Left cardiac atrium (tissue), 4 donors: ENCODE data around the gene HHEX. TPM values are rescaled to one million over a fixed set of nuclear protein-coding genes. Genes with fewer than 3 reads are reported as not detected.

ENCODE experiments used
- ATAC-seq, 2 donors: fragments of 200-7000 bp; cut with Tn5 transposase; one replicate each; pipeline ENCODE4 v1.9.1; 2020; ENCODE audit warnings: mild to moderate bottlenecking in 2 of 2, moderate library complexity in 2 of 2
- DNase-seq: peaks from one replicate; pipeline ENCODE4 v3.0.0-alpha.2; 2020
- intact Hi-C, 2 donors: fragments of 100-400 bp; cut with DNase I; formaldehyde crosslinking; loops; one replicate each; pipeline versions ENCODE4 v1.14.1 to v1.15.1; 2022 to 2023
- total RNA-seq, 2 donors: library from RNA; stranded (reverse); fragmentation: NEBNext Ultra II Directional; extraction: Animal tissue kit (Norgen Biotek cat#: 25700); gene quantifications; one replicate each; pipeline ENCODE4 v1.2.1, GENCODE V29; 2021
- donor health status: DM: no; HTN: yes; CAD: no.
- donor health status: DM: no; HTN: yes; CAD: no; lungs with severe emphysema.
- donor health status: DM: yes; HTN: yes; CAD: no.
- donor health status: Dilated cardiomyopathy.

Gene HHEX
- total RNA-seq, 2 donors from 2014 or later = 3.7 to 9.0 TPM

- intact Hi-C loops = loop anchor here in 1 of 2 donors (10.0 kb wide), 1 partner anchor 123 kb away; no protein-coding TSS in a partner anchor
- DNase-seq (peak; percentile 65), ATAC-seq (peak; percentile 35 to 41)
These were observed 1.9 kb downstream of the HHEX start for GRCh38 chr10:92691591-92692079.

DNA sequence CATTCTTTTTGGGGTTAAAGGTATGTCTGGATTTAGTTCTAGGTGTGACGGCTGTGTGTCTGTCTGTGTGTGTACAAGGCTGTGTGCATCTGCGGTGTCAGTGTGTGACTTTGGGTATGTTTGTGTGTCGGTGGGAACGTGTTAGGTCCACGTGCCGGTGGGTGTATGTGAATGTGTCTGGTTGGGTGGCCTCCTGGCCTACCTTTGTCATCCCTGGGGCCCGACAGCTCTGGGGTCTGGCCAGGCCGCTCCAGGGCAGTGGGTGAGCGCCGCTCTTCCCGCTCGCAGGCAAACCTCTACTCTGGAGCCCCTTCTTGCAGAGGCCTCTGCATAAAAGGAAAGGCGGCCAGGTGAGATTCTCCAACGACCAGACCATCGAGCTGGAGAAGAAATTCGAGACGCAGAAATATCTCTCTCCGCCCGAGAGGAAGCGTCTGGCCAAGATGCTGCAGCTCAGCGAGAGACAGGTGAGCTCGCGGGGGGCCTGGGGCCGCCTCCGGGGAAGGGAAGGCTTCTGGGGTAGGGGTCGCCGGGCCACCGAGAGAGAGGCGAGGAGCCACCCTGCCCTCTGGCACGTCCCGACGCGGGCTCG, 2.4 kb downstream of the HHEX start:
- intact Hi-C loops = loop anchor here in 1 of 2 donors (10.0 kb wide), 1 partner anchor 123 kb away; no protein-coding TSS in a partner anchor
- DNase-seq = no peak
- ATAC-seq = no peak

DNA sequence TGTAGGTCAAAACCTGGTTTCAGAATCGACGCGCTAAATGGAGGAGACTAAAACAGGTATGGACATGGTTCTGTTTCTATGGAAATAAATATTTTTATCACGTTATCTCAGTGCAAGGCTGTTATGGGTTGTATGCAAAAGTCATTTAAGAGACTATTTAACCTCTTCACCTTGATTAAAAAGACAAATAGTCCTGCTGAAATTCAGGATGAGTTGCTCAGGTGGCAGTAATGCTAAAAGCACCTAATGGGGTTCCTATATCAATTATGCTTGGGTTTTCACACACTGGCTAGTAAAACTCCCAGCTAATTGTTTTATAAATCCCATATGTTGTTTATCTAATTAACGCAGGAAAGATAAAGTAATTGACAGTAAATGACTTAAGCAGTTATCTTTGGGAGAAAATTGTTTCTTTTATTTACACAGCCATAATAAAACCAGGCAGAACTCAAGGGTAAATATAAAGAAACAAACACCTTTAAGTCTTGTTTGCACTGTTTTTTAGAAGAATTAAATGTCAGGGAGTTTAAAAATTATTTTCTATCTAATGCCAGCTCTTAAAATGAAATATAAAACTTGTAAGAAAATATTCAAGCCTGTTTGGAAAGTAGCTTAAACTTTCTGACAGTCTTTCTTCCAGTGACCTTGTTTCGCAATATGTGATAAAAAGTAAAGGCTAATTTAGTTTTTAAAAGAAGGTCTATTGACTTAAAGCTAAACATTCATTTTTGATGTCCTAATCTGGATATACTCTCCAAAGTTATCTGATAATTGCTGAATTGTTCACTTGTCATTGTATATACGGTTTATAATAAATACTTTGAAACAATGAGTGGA, 3.2 kb downstream of the HHEX start:
- DNase-seq (no peak), ATAC-seq (no peak)
- intact Hi-C loops = loop anchor here in 1 of 2 donors (10.0 kb wide), 1 partner anchor 122 kb away; no protein-coding TSS in a partner anchor

- intact Hi-C loops = loop anchor here in 1 of 2 donors (10.0 kb wide), 1 partner anchor 121 kb away; no protein-coding TSS in a partner anchor
- no peak for DNase-seq
- ATAC-seq = no peak
These were observed 3.8 kb downstream of the HHEX start for GRCh38 chr10:92693534-92693893.

GRCh38 chr10:92695679-92696605, 6.2 kb downstream of the HHEX start:
- intact Hi-C loops = loop anchor here in 1 of 2 donors (10.0 kb wide), 1 partner anchor 119 kb away; no protein-coding TSS in a partner anchor
- ATAC-seq (peak in 1 of 2 donors; percentile 44), DNase-seq (no peak)

DNA sequence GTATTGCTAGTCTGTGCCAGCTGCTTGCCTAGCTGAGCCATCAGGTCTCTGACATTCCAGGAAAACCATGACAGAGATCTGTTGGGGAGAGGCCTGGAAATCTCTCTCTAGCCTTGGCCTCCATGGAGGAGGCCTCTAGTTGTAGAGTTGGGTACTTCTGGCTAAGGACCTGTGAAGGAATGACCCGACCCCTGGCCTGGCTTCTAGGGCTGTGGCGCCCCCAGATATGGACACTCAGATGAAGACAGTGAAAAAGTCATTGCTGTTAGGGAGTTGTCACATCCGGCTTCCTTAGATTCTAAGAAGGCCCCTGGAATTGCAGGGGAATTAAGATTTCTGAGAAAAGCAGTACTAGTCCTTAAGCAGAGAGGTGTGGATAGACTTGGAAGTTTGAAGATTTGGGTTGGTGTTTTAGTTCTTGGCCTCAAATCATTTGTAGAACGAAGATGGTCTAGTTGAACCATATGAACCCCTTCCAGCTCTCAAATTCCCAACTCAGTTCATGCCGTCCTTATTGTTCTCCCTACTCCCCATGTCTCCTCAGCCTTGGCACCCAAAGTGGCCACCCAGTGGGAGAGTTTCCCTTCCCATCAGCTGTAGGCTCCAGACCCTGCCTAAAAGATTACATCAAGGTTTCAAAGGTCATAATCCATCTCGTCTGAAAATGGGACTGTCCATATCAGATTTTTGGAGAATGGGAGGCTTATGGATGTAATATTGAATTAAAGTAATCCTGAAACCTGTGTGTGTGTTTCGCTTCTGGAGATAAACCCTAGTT, 7.0 kb downstream of the HHEX start:
- intact Hi-C loops = loop anchor here in 1 of 2 donors (10.0 kb wide), 1 partner anchor 118 kb away; no protein-coding TSS in a partner anchor
- DNase-seq (no peak), ATAC-seq (no peak)

DNA sequence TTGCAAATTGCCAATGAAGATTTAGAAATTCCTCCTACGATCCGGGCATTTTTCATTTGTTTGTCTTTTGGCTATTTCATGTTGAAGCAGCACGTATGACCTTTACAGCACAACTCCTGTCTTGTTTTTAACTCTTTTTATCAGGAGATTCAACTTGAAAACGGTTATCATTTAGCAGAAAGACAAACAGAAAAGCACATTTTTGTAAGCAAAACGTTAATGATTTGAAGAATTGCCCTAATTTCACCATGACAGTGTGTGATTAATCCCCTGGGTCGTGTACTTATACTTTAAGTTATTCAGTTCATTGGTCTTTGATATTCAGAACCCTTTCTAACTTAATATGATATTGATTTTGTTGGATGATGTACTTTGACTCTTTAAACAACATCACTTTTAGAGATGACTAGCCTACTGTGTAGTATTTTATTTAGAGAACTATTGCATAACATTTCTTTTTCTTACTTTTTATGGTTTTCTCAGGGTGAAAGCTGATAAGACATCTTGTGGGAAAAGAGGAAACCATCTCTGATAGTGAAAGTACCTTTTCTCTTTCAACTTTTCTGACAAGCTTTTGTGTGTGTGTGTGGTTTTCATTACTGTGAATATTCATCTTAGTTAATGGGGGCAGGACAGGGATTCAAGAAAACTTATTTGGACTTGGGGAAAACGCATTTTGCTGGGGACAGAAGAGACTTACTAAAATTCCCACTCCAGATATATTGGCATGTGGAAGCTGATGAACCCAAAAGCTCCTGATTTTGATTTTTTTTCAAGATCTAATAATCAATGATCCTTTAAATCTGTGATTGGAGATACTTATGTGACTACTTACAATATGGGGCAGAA, 8.1 kb downstream of the HHEX start:
- DNase-seq (no peak), ATAC-seq (no peak)
- intact Hi-C loops = loop anchor here in 1 of 2 donors (10.0 kb wide), 1 partner anchor 117 kb away; no protein-coding TSS in a partner anchor

DNA sequence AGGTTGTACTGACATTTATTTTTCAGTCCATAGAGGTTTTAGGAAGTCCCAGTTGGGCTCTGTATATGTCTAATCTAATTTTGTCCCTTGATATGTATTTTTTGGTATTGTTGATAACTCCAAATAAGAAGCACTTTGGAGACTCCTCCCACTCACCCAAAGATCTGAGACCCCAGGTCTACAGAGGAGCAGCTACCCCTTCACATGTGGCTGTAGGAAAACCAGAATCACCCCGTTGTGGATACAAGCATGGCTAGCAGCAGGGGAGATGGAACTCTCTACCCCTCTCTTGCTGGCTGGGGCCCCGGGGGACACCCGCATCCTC, 9.4 kb downstream of the HHEX start:
- ATAC-seq (peak in 1 of 2 donors; percentile 23), DNase-seq (no peak)
- intact Hi-C loops = loop anchor here in 1 of 2 donors (10.0 kb wide), 1 partner anchor 116 kb away; no protein-coding TSS in a partner anchor

- ATAC-seq (peak; percentile 68), DNase-seq (peak; percentile 55)
- intact Hi-C loops = loop anchor here in 1 of 2 donors (10.0 kb wide), 1 partner anchor 115 kb away; no protein-coding TSS in a partner anchor
These were observed 10.0 kb downstream of the HHEX start for GRCh38 chr10:92699518-92700381.

GRCh38 chr10:92702301-92702916, 12.7 kb downstream of the HHEX start:
- ATAC-seq (no peak), DNase-seq (no peak)
- intact Hi-C loops = no loop called here

DNA sequence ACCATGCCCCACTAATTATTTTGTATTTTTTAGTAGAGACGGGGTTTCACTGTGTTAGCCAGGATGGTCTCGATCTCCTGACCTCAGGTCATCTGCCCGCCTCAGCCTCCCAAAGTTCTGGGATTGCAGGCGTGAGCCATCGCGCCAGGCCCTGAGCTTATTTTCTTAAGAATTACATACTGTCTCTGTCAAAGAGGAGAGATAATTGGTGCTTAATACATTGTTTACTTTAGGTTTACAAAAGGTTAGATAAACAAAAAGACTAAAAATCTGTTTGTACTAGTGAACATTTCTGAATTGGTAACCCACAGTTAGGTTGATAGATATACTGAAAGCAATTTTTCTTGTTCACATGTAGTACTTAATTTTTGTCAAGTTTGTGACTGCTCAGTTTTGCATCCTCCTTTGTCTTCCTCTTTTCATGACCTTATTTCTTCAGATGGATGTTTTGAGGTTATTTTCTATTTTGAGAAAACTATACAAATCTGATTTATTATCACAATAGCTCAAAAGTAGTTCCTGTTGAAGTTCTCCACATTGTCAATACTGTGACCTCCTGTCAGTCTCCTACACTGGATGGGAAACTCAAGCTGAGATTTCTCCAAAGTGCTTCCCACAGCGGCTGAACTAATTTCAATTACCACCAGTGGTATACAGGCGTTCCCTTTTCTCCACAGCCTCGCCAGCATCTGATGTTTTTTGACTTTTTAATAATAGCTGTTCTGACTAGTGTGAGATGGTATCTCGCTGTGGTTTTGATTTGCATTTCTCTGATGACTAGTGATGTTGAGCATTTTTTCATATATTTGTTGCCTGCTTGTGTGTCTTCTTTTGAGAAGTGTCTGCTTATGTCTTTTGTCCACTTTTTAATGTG, 22.5 kb downstream of the HHEX start:
- intact Hi-C loops = no loop called here
- no peak for DNase-seq
- no peak for ATAC-seq

DNA sequence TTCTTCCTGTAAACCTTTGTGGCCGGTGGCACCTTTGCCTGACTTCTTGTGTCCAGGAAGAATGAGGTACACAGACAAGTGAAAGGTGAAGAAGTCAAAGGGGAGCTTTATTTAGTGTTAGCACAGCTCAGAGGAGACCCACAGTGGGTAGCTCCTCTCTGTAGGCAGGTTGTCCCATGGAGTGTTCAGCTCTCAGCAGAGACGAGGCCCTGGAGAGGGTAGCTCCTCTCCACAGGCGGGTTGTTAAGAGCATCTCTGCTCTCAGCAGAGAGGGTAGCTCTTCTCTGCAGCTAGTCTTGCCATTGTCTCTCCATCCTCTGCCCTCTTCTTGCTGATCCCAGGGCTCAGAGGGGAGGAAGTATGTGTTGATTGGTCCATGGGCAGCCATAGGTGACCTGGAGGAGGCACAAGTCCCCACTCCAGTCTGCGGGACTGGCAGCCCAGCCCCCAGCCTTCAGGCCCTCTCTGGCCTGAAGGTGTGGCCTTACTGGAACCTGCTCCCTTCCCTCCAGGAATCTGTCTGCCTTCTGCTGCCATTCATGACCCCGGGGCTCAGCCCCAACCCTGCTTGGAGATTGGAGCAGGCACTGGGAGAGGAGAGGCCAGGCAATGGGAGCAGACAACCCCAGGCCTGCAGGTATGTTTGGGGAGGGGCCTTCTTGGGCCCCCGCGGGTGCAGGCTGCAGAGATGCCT, 24.5 kb downstream of the HHEX start:
- intact Hi-C loops = no loop called here
- ATAC-seq = no peak
- DNase-seq = no peak

DNA sequence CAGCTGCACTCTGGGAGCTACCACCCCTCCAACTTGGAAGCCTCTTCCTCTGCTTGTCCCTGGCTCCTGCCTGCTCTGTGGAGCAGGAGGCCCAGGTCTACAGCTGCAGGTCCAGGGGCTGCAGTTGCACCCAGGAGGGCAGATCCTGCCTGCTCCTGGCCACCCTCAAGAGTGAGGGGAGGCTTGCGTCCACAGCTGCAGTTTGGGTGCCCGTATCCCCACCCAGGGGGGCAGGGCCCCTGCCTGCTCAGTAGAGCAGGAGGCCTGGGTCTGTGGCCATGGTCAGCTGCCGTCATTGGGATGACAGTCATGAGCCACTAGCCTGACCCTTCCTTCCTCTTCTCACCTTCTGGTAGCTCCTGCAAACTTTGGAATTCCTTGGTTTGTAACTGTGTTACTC, 25.1 kb downstream of the HHEX start:
- intact Hi-C loops = no loop called here
- no peak for ATAC-seq
- DNase-seq = no peak

DNA sequence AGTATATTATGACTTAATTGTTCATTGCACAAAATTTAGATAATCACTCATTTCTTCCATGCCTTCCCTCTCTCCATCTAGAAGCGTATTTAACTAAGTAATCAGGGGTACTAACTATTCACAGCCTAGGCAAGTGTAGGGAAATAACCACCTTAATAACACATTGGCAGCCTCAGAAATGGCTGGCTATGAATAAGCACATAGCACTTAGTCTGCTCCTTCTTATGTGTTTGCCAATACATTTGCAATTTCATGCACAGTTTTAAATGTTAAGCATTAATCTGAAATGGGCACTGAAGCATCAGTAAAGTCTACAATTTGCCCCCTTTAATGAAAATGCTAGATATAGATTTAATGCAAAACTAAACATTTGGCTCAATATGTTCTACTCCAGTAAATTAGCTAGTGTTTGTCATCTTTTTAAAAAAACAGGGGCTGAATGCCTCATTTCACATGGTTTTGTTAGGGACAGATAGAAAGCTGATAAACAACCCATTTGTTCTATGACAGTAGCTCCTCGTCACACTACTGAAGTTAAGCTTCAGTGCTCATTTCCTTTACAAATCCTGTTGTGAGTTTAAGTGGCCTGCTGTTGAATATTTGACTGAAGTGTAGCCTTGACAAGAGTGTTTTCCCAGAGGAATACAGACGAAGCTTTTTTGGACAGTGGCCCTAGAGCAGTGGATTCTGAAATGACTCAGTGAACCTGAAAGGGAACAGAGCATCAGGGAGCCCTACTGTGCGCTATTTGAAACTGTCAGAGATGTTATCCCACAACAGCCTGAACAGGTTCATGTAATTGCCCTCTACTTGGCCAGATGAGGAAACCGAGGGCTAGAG, 30.5 kb downstream of the HHEX start:
- DNase-seq (no peak), ATAC-seq (no peak)
- intact Hi-C loops = no loop called here
